ENCODE measurements around the gene BSN. TPM values are rescaled to one million over a fixed set of nuclear protein-coding genes. Genes with fewer than 3 reads are reported as not detected.

The BSN gene
- polyA plus RNA-seq, 1 donor (not counting 4 experiments of a cell fraction or from before 2014, with no cell fraction given), result under 0.01 TPM

GRCh38 chr3:49715611-49716121 is 161.4 kb downstream of the BSN start:
- no peak for FAIRE-seq
- dilution Hi-C loops (cut with MboI; ENCODE audit: extremely low pct_ligation_motif_present, low sequenced_read_pairs), result no loop called here
- TF ChIP-seq, protein P1, sequence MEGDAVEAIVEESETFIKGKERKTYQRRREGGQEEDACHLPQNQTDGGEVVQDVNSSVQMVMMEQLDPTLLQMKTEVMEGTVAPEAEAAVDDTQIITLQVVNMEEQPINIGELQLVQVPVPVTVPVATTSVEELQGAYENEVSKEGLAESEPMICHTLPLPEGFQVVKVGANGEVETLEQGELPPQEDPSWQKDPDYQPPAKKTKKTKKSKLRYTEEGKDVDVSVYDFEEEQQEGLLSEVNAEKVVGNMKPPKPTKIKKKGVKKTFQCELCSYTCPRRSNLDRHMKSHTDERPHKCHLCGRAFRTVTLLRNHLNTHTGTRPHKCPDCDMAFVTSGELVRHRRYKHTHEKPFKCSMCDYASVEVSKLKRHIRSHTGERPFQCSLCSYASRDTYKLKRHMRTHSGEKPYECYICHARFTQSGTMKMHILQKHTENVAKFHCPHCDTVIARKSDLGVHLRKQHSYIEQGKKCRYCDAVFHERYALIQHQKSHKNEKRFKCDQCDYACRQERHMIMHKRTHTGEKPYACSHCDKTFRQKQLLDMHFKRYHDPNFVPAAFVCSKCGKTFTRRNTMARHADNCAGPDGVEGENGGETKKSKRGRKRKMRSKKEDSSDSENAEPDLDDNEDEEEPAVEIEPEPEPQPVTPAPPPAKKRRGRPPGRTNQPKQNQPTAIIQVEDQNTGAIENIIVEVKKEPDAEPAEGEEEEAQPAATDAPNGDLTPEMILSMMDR (optimal IDR thresholded peaks at IDR 0.05 in 1 of 3, IDR thresholded peaks at IDR 0.05 in 1 of 3, conservative IDR thresholded peaks at IDR 0.05 in 1 of 3; ENCODE audit: extremely low read depth in 1 of 3, insufficient read depth in 2 of 3, low read length in 3 of 3), result no peak
- TF ChIP-seq EZH2 (IDR thresholded peaks at IDR 0.05; ENCODE audit: low read length), result no peak

GRCh38 chr3:49716169-49716568 is 161.9 kb downstream of the BSN start:
- dilution Hi-C loops (cut with MboI; ENCODE audit: extremely low pct_ligation_motif_present, low sequenced_read_pairs), result no loop called here
- DNase-seq (ENCODE audit: low read depth, low spot score) (no peak), FAIRE-seq (no peak)
- TF ChIP-seq, protein P1 (optimal IDR thresholded peaks at IDR 0.05 in 1 of 3, IDR thresholded peaks at IDR 0.05 in 1 of 3, conservative IDR thresholded peaks at IDR 0.05 in 1 of 3; ENCODE audit: extremely low read depth in 1 of 3, insufficient read depth in 2 of 3, low read length in 3 of 3), result no peak
- TF ChIP-seq EZH2 (IDR thresholded peaks at IDR 0.05; ENCODE audit: low read length), result no peak
- Histone ChIP-seq H3K9me3 (ENCODE audit: control insufficient read depth, low read depth, low read length) (no peaks in the 10 kb centered on the region), H3K9me1 (ENCODE audit: control insufficient read depth, extremely low read depth, insufficient read depth, low read length) (no peaks in the 10 kb centered on the region), H3K79me2 (ENCODE audit: control insufficient read depth, insufficient read depth, low read length) (no peaks in the 10 kb centered on the region), H3K27ac (ENCODE audit: control insufficient read depth, insufficient read depth, low read length) (no peak overlapping the region), H3K36me3 (ENCODE audit: control insufficient read depth in 2 of 2, extremely low read depth in 1 of 2, insufficient read depth in 2 of 2, low read length in 2 of 2) (peaks cover 8 to 25% of the 10 kb centered on the region in 2 experiments), H3K27me3 (ENCODE audit: control insufficient read depth, extremely low read depth, insufficient read depth, low read length) (no peaks in the 10 kb centered on the region), H3K9ac (ENCODE audit: control insufficient read depth, extremely low read depth, insufficient read depth, low read length) (no peak overlapping the region), H2AFZ (ENCODE audit: control insufficient read depth, low read length) (no peak overlapping the region), H3K4me3 (ENCODE audit: control insufficient read depth in 2 of 3, extremely low read depth in 1 of 3, insufficient read depth in 2 of 3, low read depth in 1 of 3, low read length in 3 of 3) (no peak overlapping the region), H3K4me2 (ENCODE audit: control insufficient read depth, extremely low read depth, insufficient read depth, low read depth, low read length) (no peak overlapping the region), H4K20me1 (ENCODE audit: control insufficient read depth, extremely low read depth, insufficient read depth, low read length) (peaks cover 14% of the 10 kb centered on the region), H3K4me1 (ENCODE audit: control insufficient read depth, extremely low read depth, insufficient read depth, low read length) (peaks cover 19% of the 10 kb centered on the region)

More at GRCh38 chr3:49715611-49716121, 161.4 kb downstream of the BSN start:
- Histone ChIP-seq H3K36me3 (ENCODE audit: control insufficient read depth in 2 of 2, extremely low read depth in 1 of 2, insufficient read depth in 2 of 2, low read length in 2 of 2) (peaks cover 3 to 21% of the 10 kb centered on the region in 2 experiments), H3K9ac (ENCODE audit: control insufficient read depth, extremely low read depth, insufficient read depth, low read length) (no peak overlapping the region), H3K9me3 (ENCODE audit: control insufficient read depth, low read depth, low read length) (no peaks in the 10 kb centered on the region), H3K27ac (ENCODE audit: control insufficient read depth, insufficient read depth, low read length) (no peak overlapping the region), H2AFZ (ENCODE audit: control insufficient read depth, low read length) (no peak overlapping the region), H3K27me3 (ENCODE audit: control insufficient read depth, extremely low read depth, insufficient read depth, low read length) (no peaks in the 10 kb centered on the region), H3K4me2 (ENCODE audit: control insufficient read depth, extremely low read depth, insufficient read depth, low read depth, low read length) (no peak overlapping the region), H3K4me1 (ENCODE audit: control insufficient read depth, extremely low read depth, insufficient read depth, low read length) (peaks cover 19% of the 10 kb centered on the region), H3K4me3 (ENCODE audit: control insufficient read depth in 2 of 3, extremely low read depth in 1 of 3, insufficient read depth in 2 of 3, low read depth in 1 of 3, low read length in 3 of 3) (no peak overlapping the region), H4K20me1 (ENCODE audit: control insufficient read depth, extremely low read depth, insufficient read depth, low read length) (peaks cover 11% of the 10 kb centered on the region), H3K79me2 (ENCODE audit: control insufficient read depth, insufficient read depth, low read length) (no peaks in the 10 kb centered on the region), H3K9me1 (ENCODE audit: control insufficient read depth, extremely low read depth, insufficient read depth, low read length) (no peaks in the 10 kb centered on the region)
- DNase-seq (ENCODE audit: low read depth, low spot score), result no peak
